GM23338 (cell line): ENCODE results near the gene HLA-G. TPM values are rescaled to one million over a fixed set of nuclear protein-coding genes. Genes with fewer than 3 reads are reported as not detected.

Experiments
- ATAC-seq: fragments of 200-7000 bp; cut with Tn5 transposase; 3 replicates; pipeline ENCODE4 v1.9.1; 2020
- DNase-seq: peaks from one replicate; pipeline ENCODE4 v3.0.0-alpha.2; 2015; ENCODE audit warnings: low spot score
- H2AFZ ChIP-seq: fragments of 200-600 bp; sonication (generic); 2 replicates; pipeline ENCODE4 v1.8.0; 2016; ENCODE audit warnings: antibody characterized with exemption, mild to moderate bottlenecking, moderate library complexity
- H3F3A ChIP-seq: fragments of 200-600 bp; sonication (generic); replicated peaks from 2 replicates; pipeline ENCODE4 v1.8.0; 2017; ENCODE audit warnings: antibody characterized with exemption, mixed run types, low read depth
- H3K27ac ChIP-seq: fragments of 200-600 bp; sonication (generic); 2 replicates; pipeline ENCODE4 v1.6.1; 2016; ENCODE audit warnings: low read depth
- H3K27me3 ChIP-seq: fragments of 200-600 bp; sonication (generic); 2 replicates; pipeline ENCODE4 v1.8.0; 2016; ENCODE audit warnings: mild to moderate bottlenecking, mixed run types, moderate library complexity; ENCODE audit not compliant: insufficient read depth
- H3K36me3 ChIP-seq: fragments of 200-600 bp; sonication (generic); 2 replicates; pipeline ENCODE4 v1.8.0; 2016; ENCODE audit warnings: mild to moderate bottlenecking; ENCODE audit not compliant: insufficient read depth
- H3K4me1 ChIP-seq: fragments of 200-600 bp; sonication (generic); 2 replicates; pipeline ENCODE4 v1.8.0; 2016; ENCODE audit warnings: mild to moderate bottlenecking, moderate library complexity; ENCODE audit not compliant: insufficient read depth
- H3K4me2 ChIP-seq: fragments of 200-600 bp; sonication (generic); 2 replicates; pipeline ENCODE4 v1.7.1; 2017; ENCODE audit warnings: mixed run types
- H3K4me3 ChIP-seq: fragments of 200-600 bp; sonication (generic); 2 replicates; pipeline ENCODE4 v1.6.1; 2016; ENCODE audit warnings: mixed run types
- H3K79me2 ChIP-seq: fragments of 200-600 bp; sonication (generic); replicated peaks from 2 replicates; pipeline ENCODE4 v1.8.0; 2017; ENCODE audit warnings: mild to moderate bottlenecking; ENCODE audit not compliant: insufficient read depth
- H3K9me2 ChIP-seq: fragments of 200-600 bp; sonication (generic); 2 replicates; pipeline ENCODE4 v1.8.0; 2017; ENCODE audit not compliant: insufficient read depth
- H4K20me1 ChIP-seq: fragments of 200-600 bp; sonication (generic); replicated peaks from 2 replicates; pipeline ENCODE4 v1.8.0; 2017; ENCODE audit warnings: mild to moderate bottlenecking; ENCODE audit not compliant: insufficient read depth
- H3K27ac Mint-ChIP-seq: 2 replicates; pipeline ENCODE4 v1.8.0; 2020; ENCODE audit warnings: inconsistent platforms, mild to moderate bottlenecking, moderate library complexity, mixed read lengths
- H3K27me3 Mint-ChIP-seq: 3 replicates; pipeline ENCODE4 v1.8.0; 2022; ENCODE audit warnings: low read depth, mild to moderate bottlenecking, moderate library complexity, mixed read lengths, inconsistent platforms; ENCODE audit not compliant: insufficient read depth, poor library complexity
- H3K36me3 Mint-ChIP-seq: 3 replicates; pipeline ENCODE4 v1.8.0; 2021; ENCODE audit warnings: low read depth, mild to moderate bottlenecking, inconsistent platforms, moderate library complexity, mixed read lengths
- H3K4me1 Mint-ChIP-seq: 3 replicates; pipeline ENCODE4 v1.8.0; 2020; ENCODE audit warnings: mild to moderate bottlenecking, inconsistent platforms, mixed read lengths
- H3K4me3 Mint-ChIP-seq: 3 replicates; pipeline ENCODE4 v1.8.0; 2021; ENCODE audit warnings: moderate library complexity, mild to moderate bottlenecking, inconsistent platforms, mixed read lengths
- H3K9me3 Mint-ChIP-seq: 3 replicates; pipeline ENCODE4 v1.8.0; 2020; ENCODE audit warnings: moderate library complexity, mild to moderate bottlenecking, inconsistent platforms, mixed read lengths
- CREB1 ChIP-seq: fragments of 250-450 bp; sonication (Bioruptor Pico); IDR thresholded peaks from 2 replicates; pipeline ENCODE4 v1.5.0; 2020; ENCODE audit warnings: low read depth, mild to moderate bottlenecking, moderate library complexity
- EZH2 ChIP-seq: fragments of 200-600 bp; sonication (generic); IDR thresholded peaks from one replicate; pipeline ENCODE4 v1.8.0; 2017; ENCODE audit warnings: antibody characterized with exemption, mild to moderate bottlenecking, low read depth; ENCODE audit not compliant: unreplicated experiment
- EZH2phosphoT487 ChIP-seq: fragments of 200-600 bp; sonication (generic); IDR thresholded peaks from one replicate; pipeline ENCODE4 v1.8.1; 2018; ENCODE audit warnings: antibody characterized with exemption; ENCODE audit not compliant: unreplicated experiment
- POLR2AphosphoS5 ChIP-seq: IDR thresholded peaks from 2 replicates; pipeline ENCODE4 v1.6.1; 2016; ENCODE audit warnings: antibody characterized with exemption, low read depth
- STAT1 ChIP-seq: IDR thresholded peaks from one replicate; pipeline ENCODE4 v1.6.1; 2016; ENCODE audit warnings: antibody characterized with exemption; ENCODE audit not compliant: unreplicated experiment
- ZNF114 ChIP-seq: fragments of 250-450 bp; sonication (Bioruptor Pico); IDR thresholded peaks from 2 replicates; pipeline ENCODE4 v1.5.0; 2020; ENCODE audit warnings: mild to moderate bottlenecking, moderate library complexity
- ZNF331 ChIP-seq: fragments of 250-450 bp; sonication (Bioruptor Pico); IDR thresholded peaks from 2 replicates; pipeline ENCODE4 v1.5.0; 2020; ENCODE audit warnings: low read depth, mild to moderate bottlenecking, moderate library complexity
- polyA plus RNA-seq: library from polyadenylated mRNA; unstranded; fragments of >200 nt; fragmentation: Nextera tagmentation; extraction: Ambion mirVana; gene quantifications from 2 replicates; pipeline ENCODE4 v1.2.1, GENCODE V29; 2016
- total RNA-seq: library from RNA; depleted of rRNA; stranded (reverse); fragments of >200 nt; shearing (Covaris generic); gene quantifications from 2 replicates; pipeline ENCODE4 v1.2.3, GENCODE V29; 2014
- TF ChIP-seq, protein P1 (sequence below): IDR thresholded peaks from one replicate; pipeline ENCODE4 v1.6.1; 2018; ENCODE audit warnings: antibody characterized with exemption; ENCODE audit not compliant: unreplicated experiment
- TF ChIP-seq, protein P2 (sequence below), 2 experiments: fragments of 200-600 bp in 1 of 2; sonication (generic) in 1 of 2; conservative IDR thresholded peaks; 2 replicates each; pipeline versions ENCODE4 v1.5.1 to v1.6.1; 2016 to 2017; ENCODE audit warnings: antibody characterized with exemption in 2 of 2, low read depth in 2 of 2, mild to moderate bottlenecking in 2 of 2, moderate library complexity in 1 of 2

HLA-G gene
- total and polyA plus RNA-seq, 2 experiments from 2014 or later: 2.5 to 2.8 TPM

DNA sequence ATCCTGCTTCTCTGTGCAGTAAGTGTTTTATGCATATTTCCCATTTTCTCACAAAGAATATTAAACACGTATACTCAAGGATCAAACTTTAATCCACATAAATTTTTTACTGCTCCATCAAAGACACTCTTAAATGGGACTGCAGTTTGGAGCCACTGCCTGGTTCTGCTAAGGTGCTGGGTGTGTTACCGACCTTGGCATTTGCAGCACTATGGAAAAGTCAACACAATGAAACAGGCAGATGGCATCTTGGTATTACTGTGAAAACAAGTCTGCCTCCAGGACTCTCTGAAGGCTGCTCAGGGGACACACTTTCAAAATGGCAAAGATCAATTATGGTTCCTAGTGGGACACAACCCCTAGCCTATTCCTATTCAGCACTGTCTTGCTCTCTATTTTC lies 17.3 kb upstream of the HLA-G start:
- Mint-ChIP-seq H3K27me3 (peaks cover 8% of the 10 kb centered on the region), H3K36me3 (no peaks in the 10 kb centered on the region), H3K27ac (no peak overlapping the region), H3K4me1 (no peaks in the 10 kb centered on the region), H3K9me3 (no peaks in the 10 kb centered on the region), H3K4me3 (no peak overlapping the region)
- Histone ChIP-seq H3K4me2 (no peak overlapping the region), H3F3A (no peaks in the 10 kb centered on the region), H3K4me1 (no peaks in the 10 kb centered on the region), H4K20me1 (no peaks in the 10 kb centered on the region), H3K36me3 (no peaks in the 10 kb centered on the region), H3K79me2 (no peaks in the 10 kb centered on the region), H3K9me2 (no peaks in the 10 kb centered on the region), H2AFZ (no peak overlapping the region), H3K27ac (no peak overlapping the region), H3K4me3 (no peak overlapping the region), H3K27me3 (no peaks in the 10 kb centered on the region)
- no peak for TF ChIP-seq EZH2phosphoT487
- TF ChIP-seq, protein P1, sequence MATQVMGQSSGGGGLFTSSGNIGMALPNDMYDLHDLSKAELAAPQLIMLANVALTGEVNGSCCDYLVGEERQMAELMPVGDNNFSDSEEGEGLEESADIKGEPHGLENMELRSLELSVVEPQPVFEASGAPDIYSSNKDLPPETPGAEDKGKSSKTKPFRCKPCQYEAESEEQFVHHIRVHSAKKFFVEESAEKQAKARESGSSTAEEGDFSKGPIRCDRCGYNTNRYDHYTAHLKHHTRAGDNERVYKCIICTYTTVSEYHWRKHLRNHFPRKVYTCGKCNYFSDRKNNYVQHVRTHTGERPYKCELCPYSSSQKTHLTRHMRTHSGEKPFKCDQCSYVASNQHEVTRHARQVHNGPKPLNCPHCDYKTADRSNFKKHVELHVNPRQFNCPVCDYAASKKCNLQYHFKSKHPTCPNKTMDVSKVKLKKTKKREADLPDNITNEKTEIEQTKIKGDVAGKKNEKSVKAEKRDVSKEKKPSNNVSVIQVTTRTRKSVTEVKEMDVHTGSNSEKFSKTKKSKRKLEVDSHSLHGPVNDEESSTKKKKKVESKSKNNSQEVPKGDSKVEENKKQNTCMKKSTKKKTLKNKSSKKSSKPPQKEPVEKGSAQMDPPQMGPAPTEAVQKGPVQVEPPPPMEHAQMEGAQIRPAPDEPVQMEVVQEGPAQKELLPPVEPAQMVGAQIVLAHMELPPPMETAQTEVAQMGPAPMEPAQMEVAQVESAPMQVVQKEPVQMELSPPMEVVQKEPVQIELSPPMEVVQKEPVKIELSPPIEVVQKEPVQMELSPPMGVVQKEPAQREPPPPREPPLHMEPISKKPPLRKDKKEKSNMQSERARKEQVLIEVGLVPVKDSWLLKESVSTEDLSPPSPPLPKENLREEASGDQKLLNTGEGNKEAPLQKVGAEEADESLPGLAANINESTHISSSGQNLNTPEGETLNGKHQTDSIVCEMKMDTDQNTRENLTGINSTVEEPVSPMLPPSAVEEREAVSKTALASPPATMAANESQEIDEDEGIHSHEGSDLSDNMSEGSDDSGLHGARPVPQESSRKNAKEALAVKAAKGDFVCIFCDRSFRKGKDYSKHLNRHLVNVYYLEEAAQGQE: no peak
- TF ChIP-seq, protein P2, sequence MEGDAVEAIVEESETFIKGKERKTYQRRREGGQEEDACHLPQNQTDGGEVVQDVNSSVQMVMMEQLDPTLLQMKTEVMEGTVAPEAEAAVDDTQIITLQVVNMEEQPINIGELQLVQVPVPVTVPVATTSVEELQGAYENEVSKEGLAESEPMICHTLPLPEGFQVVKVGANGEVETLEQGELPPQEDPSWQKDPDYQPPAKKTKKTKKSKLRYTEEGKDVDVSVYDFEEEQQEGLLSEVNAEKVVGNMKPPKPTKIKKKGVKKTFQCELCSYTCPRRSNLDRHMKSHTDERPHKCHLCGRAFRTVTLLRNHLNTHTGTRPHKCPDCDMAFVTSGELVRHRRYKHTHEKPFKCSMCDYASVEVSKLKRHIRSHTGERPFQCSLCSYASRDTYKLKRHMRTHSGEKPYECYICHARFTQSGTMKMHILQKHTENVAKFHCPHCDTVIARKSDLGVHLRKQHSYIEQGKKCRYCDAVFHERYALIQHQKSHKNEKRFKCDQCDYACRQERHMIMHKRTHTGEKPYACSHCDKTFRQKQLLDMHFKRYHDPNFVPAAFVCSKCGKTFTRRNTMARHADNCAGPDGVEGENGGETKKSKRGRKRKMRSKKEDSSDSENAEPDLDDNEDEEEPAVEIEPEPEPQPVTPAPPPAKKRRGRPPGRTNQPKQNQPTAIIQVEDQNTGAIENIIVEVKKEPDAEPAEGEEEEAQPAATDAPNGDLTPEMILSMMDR (conservative IDR thresholded peaks at IDR 0.05; ENCODE audit: low read depth in 2 of 2): no peak
- no peak for ATAC-seq
- no peak for DNase-seq

DNA sequence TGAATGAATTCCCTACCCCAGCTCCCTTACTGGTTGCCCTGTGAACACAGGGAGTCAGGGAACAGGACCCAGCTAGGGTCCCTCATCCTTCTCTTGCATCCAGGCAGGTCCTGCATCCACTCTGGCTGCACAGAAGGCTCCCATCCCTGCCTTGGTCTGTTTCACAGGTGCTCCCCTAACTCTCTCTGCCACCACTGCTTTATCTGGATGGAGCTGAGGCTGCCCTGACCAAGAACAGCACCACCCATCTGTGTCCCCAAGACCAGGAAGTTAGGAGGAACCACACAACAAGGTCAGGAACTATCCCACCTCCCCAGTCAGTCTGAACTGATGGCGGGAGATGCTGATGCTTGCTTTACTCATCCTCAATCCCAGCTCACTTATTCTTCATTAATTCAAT lies 16.2 kb upstream of the HLA-G start:
- H3K9me3 Mint-ChIP-seq: no peaks in the 10 kb centered on the region
- no peaks in the 10 kb centered on the region for H3K4me1 Mint-ChIP-seq
- no peaks in the 10 kb centered on the region for H3K4me1 ChIP-seq
- no peaks in the 10 kb centered on the region for H3K79me2 ChIP-seq
- ATAC-seq: no peak
- no peak overlapping the region for H3K4me2 ChIP-seq
- no peak for DNase-seq
- H3F3A ChIP-seq: no peaks in the 10 kb centered on the region
- no peak overlapping the region for H3K4me3 ChIP-seq
- no peaks in the 10 kb centered on the region for H3K36me3 Mint-ChIP-seq
- no peak overlapping the region for H2AFZ ChIP-seq
- H3K36me3 ChIP-seq: no peaks in the 10 kb centered on the region
- no peak overlapping the region for H3K27ac Mint-ChIP-seq
- H4K20me1 ChIP-seq: no peaks in the 10 kb centered on the region
- no peaks in the 10 kb centered on the region for H3K27me3 ChIP-seq
- no peaks in the 10 kb centered on the region for H3K9me2 ChIP-seq
- H3K27ac ChIP-seq: no peak overlapping the region
- peaks cover 8% of the 10 kb centered on the region for H3K27me3 Mint-ChIP-seq
- H3K4me3 Mint-ChIP-seq: no peak overlapping the region
- no peak for TF ChIP-seq EZH2phosphoT487
- no peak for TF ChIP-seq STAT1
- no peak for TF ChIP-seq POLR2AphosphoS5
- TF ChIP-seq ZNF114 (CRISPR knock-in tag): no peak
- TF ChIP-seq EZH2: no peak
- TF ChIP-seq, protein P2 (conservative IDR thresholded peaks at IDR 0.05; ENCODE audit: low read depth in 2 of 2): no peak
- TF ChIP-seq, protein P1: no peak
- TF ChIP-seq CREB1: no peak
- no peak for TF ChIP-seq ZNF331
